Limb (tissue), 2 donors: ENCODE measurements around the gene TOM1L2.
A peak's percentile ranks its signal among the peaks of the same experiment; 100 is the strongest.
"Not testable (repeated sequence)": the region's sequence is repeated elsewhere in the genome, so short reads cannot be mapped to it uniquely, and the experiment has no call there.

Source experiments
- DNase-seq, 2 donors: peaks; one replicate each; pipeline ENCODE4 v3.0.0-alpha.2; 2016; ENCODE audit errors: extremely low spot score in 2 of 2

Gene TOM1L2

DNA sequence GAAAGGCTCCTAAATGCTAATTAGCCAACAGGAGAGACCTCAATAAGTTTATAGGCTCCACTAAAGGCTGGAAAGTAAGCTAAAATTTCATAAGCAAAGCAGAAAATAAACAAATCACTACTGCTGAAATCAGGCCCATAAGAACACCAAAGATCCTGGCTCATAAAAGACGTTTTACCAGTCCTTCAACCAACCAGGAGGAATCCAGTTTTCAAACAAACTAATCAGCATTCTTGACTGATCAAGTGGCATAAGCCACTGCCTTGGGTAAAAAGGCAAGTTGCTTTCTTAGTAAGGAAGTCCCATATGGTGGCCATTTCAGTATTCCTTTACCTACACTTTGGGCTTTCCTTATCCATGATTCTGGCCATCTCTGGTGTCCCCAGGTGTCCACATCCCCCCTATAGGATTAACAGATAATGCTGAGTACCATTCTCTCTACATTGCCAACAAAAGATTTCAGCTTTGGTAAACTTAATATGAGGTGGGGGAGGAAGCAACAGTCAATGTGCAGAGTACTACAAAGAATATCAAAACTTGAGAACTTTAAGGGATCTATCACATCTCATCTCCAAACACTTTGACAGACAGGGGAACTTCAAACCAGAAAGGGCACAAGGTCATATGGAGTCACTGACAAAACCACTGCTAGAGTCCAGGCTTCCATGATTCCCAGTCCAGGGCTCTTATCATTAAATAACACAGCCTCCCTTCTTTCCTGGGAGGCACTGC is 1.3 kb downstream of the TOM1L2 start:
- DNase-seq: no peak

DNA sequence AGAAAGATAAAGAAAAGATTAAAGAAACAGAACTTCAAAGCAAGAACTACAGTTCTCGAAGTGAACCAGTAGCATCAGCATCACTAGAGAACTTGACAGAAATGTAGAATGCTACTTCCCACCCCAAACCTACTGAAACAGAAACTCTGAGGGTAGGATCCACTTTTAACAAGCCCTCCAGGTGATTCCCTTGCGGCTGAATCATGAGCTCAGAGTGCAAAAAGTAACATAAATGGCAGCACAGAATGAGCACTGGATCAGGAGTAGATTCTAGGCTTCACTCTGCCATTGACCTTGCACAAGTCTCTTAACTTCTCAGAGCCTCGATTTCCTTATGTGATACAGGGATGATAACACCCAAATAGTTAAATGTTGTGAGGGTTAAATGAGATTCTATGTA is 5.8 kb downstream of the TOM1L2 start:
- DNase-seq: no peak

- DNase-seq: no peak
Measured at GRCh38 chr17:17965152-17965721, 7.0 kb downstream of the TOM1L2 start.

GRCh38 chr17:17964710-17965109 is 7.5 kb downstream of the TOM1L2 start:
- no peak for DNase-seq

DNA sequence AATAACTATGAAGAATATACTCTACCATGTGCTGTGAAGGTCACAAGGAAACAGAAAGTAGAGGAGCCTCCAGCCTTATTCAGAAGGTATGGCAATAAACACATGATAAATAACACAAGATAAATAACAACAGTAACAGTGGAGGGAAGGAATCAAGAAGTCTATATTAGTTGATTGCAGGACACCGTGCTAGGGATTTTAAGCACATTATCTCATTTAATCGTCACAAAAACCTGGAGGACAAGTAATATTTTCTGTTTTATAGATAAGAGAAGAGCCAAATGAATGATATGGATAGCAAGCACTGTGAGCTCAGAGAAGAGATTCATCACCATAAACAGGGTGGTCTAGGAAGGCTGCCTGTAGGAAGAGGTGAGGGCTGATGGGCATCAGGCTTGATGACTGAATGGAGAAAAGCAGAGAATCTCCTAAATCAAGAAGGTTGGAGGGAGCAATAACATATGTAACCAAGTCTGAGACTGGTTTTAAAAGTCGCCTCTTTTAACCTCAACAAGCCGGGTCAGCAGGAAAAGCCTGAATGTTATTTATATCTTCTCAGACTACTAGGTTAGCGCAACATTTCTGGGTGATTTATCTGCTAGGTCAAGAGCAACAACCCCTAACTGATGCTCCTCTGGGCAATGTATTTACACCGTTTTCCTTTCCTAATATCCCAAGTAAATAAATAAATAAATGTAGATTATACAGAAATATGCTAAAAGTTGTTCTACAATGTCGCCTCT is 8.3 kb downstream of the TOM1L2 start:
- DNase-seq: no peak

DNA sequence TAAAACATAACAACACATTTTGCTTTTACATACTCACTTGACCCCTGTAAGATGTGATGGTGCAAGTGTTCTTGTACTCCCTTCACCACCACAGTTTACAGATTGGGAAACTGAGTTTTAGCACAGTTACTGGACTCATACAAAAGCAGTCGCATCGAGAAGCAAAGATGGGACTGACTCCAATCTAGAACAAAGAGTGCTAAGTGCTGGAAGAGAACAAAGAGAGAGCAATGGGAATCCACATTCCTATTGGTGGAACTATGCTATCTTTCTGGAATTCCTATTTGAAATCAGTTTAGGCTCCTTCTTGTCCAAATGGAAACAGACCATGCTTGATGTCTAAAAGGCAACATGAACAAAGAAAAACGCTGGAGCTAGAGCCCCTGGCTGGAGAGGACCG is 9.1 kb downstream of the TOM1L2 start:
- DNase-seq: no peak

- DNase-seq: no peak
Measured at GRCh38 chr17:17960500-17961030, 11.6 kb downstream of the TOM1L2 start.

DNA sequence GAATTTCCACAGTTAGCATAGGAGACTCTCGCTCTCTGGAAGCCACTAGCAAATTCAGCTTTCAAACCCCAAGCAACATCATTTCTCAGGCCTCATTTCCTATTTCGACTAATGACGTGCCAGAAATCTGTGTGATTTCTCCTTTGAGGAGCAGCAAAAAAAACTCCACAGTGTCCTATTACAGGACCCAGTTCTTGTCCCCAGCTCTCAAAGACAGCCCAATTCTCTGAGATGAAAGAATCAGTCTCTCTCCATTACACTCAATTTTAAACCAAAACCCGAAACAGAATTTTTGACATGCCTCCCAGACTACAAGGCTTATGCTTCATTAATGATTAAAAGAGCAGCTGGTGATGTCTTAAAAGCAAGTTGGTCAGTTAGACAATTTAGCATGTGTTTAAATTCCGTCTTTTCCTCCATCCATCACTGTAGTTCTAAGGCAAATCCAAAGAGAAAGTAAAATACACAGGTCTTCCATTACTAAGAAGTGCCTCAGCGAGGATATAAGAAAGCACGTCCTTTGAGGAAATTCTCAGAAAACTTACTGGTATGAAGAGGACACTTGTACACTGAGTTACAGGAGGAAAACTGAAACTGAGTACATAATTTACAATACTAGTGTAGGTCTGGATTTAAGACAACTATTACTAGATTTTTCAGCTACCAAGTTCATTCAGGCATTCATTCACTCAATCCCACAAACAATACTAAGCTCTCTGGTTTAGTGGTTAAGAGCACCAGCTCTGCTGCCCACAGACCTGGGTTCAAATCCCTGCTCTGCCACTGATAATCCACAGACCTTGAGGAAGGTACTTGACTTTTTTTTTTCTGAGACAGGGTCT is 12.5 kb downstream of the TOM1L2 start:
- DNase-seq: peak in 1 of 2 donors; percentile 43

DNA sequence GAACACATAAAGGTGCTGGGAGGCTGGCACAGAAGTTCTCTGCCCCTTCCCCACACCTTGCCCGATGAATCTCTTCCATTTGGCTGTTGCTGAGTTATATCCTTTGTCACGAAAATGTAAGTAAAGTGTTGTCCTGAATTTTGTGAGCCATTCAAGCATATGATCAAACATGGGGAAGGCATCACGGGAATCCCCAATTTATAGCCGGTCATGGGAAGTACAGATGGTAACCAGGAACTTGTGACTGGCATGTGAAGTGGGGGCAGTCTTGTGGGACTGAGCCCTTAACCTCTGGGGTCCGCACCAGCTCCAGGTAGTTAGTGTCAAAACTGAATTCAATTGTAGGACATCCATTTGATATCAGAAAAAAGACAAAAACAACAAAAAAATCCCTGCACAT is 13.2 kb downstream of the TOM1L2 start:
- DNase-seq: no peak

DNA sequence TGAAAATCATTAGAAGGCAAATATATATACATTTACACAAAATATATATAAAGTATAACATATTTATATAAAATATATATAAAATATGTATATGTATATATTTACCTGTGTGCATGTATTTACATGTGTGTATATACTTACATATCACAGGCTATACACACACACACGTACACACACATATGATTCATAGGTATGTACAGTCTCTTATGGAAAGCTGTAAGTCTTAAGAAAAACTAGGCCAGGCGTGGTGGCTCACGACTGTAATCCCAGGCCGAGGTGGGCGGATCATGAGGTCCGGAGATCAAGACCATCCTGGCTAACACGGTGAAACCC is 14.7 kb downstream of the TOM1L2 start:
- no peak for DNase-seq

- DNase-seq: not testable (repeated sequence)
Measured at GRCh38 chr17:17955790-17956341, 16.3 kb downstream of the TOM1L2 start.

- DNase-seq: no peak
Measured at GRCh38 chr17:17954079-17954478, 18.1 kb downstream of the TOM1L2 start.

GRCh38 chr17:17952691-17953090 is 19.5 kb downstream of the TOM1L2 start:
- no peak for DNase-seq

DNA sequence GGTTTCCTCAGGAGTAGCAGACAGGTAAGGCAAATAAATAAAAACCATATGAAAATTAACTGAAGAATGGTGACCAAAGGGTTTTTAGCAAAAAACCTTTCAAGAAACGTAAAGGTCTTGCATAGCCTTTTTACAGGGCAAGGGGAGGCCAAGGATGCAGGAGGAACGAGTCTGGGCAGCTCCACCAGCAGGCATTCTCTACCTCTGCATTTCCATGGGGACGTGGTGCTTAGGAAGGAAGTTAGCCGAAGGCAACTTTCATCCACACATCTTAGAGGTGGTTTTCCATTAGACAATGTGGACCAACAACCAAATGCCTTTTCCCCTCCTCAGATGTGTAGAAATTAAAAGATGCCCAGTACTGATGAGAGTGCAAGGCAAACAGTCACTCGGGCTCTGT is 20.7 kb downstream of the TOM1L2 start:
- no peak for DNase-seq

DNA sequence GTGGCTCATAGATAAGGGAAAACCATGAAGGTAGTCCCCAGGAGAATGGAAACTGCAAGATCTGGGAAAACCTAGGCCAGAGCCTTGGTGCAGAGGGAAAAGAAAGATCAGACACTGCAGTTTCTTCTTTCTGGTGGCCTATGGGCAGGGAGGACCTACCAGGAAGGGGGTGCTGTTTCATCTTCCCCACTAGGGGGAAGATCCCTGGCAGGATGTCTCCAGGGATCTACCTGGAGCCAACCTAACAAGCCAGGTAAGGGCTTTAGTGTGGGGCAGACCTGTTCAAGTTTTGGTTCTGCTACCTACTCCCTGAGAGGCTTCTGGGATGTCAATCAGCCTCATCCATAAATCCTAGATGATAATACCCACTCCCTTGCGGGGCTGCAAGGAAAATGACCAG is 21.4 kb downstream of the TOM1L2 start:
- DNase-seq: no peak

DNA sequence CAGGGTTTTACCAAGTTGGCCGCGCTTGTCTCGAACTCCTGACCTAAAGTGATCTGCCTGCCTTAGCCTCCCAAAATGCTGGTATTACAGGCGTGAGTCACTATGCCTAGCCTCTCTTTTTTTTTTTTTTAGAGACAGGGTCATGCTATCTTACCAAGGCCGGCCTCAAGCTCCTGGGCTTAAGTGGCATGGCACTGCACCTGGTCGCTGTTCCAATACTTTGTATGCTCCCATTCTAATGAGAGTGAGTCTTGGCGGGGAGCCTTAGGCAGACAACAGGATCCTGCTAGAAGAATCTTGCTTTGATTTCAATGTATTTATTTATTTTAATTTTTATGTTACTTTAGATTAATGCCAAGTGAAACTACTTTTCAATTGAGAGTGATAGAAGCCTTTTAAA is 21.9 kb downstream of the TOM1L2 start:
- no peak for DNase-seq

GRCh38 chr17:17947966-17948365 is 24.2 kb downstream of the TOM1L2 start:
- DNase-seq: no peak

DNA sequence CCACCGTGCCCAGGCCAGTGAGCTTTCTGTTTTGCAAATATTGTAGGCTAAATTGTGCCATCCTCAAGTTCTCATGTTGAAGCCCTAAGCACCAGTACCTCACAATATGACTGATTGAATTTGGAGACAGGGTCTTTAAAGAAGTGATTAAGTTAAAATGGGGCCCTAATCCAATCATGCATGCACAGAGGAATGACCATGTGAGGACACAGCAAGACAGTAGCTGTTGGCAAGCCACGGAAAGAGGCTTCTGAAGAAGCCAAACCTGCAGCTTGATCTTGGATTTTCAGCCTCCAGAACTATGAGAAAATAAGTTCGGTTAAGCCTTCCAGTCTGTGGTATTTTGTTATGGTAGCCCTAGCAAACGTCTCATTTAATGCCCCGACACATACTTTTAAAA is 24.9 kb downstream of the TOM1L2 start:
- no peak for DNase-seq

DNA sequence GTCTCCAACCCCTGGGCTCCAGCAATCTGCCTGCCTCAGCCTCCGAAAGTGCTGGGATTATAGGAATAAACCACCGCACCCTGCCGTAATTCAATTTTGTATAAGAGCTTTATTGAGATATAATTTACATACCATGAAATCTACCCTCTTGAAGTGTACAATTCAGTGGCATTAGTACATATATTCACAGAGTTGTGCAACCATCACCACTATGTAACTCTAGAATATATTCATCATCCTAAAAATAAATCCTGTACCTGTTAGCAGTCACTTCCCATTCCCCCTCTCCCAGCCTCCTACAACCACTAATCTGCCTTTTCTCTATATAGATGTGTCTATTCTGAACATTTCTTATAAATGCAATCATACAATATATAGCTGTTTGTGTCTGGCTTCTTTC is 26.1 kb downstream of the TOM1L2 start:
- DNase-seq: no peak

DNA sequence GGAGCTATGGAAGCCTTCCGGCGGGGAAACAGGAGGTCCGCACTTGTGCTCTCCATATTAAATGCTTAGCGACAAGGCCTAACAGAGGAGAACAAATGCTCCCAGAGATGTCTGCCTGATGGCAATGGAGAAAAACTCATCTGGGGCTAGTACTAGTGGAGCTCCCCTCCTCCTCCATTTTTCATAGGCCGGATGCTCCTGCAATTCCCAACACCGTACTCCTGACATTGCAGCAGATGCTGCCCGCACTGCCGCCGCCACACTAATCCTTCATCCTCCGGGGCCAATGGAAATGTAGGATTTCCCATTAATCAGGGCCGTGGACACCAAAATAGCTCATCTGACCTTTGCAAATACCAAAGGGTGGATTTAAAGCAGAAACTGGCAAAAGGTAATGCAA is 27.5 kb downstream of the TOM1L2 start:
- DNase-seq: peak in 1 of 2 donors; percentile 43

- DNase-seq: no peak
Measured at GRCh38 chr17:17944242-17944641, 28.0 kb downstream of the TOM1L2 start.
